ENCODE data around the gene CYB561A3.

Gene CYB561A3

GRCh38 chr11:61369372-61370348 is 8.0 kb upstream of the CYB561A3 start:
- no peak for DNase-seq (ENCODE audit: low spot score)

- no peak for DNase-seq (ENCODE audit: low spot score)
These were observed 7.0 kb upstream of the CYB561A3 start for GRCh38 chr11:61368646-61369045.

- no peak for DNase-seq (ENCODE audit: low spot score)
These were observed 5.7 kb upstream of the CYB561A3 start for GRCh38 chr11:61367406-61367805.

GRCh38 chr11:61364012-61364675 is 2.5 kb upstream of the CYB561A3 start:
- no peak for DNase-seq (ENCODE audit: low spot score)

GRCh38 chr11:61362542-61362875 is 827 bp upstream of the CYB561A3 start:
- no peak for DNase-seq (ENCODE audit: low spot score)

GRCh38 chr11:61361237-61361740 is 393 bp downstream of the CYB561A3 start:
- no peak for DNase-seq (ENCODE audit: low spot score)

GRCh38 chr11:61359516-61359915 is 2.2 kb downstream of the CYB561A3 start:
- no peak for DNase-seq (ENCODE audit: low spot score)

- no peak for DNase-seq (ENCODE audit: low spot score)
These were observed 3.1 kb downstream of the CYB561A3 start for GRCh38 chr11:61358566-61358965.

GRCh38 chr11:61357894-61358239 is 3.8 kb downstream of the CYB561A3 start:
- no peak for DNase-seq (ENCODE audit: low spot score)

GRCh38 chr11:61357233-61357893 is 4.3 kb downstream of the CYB561A3 start:
- no peak for DNase-seq (ENCODE audit: low spot score)

- DNase-seq (ENCODE audit: low spot score), result no peak
These were observed 5.0 kb downstream of the CYB561A3 start for GRCh38 chr11:61356706-61357105.

- no peak for DNase-seq (ENCODE audit: low spot score)
These were observed 7.5 kb downstream of the CYB561A3 start for GRCh38 chr11:61354208-61354607.

GRCh38 chr11:61353131-61354067 is 8.3 kb downstream of the CYB561A3 start:
- DNase-seq (ENCODE audit: low spot score), result no peak

- no peak for DNase-seq (ENCODE audit: low spot score)
These were observed 9.6 kb downstream of the CYB561A3 start for GRCh38 chr11:61352038-61352437.

GRCh38 chr11:61350803-61351202 is 10.9 kb downstream of the CYB561A3 start:
- no peak for DNase-seq (ENCODE audit: low spot score)

GRCh38 chr11:61350336-61350735 is 11.3 kb downstream of the CYB561A3 start:
- no peak for DNase-seq (ENCODE audit: low spot score)

- no peak for DNase-seq (ENCODE audit: low spot score)
These were observed 11.8 kb downstream of the CYB561A3 start for GRCh38 chr11:61349916-61350315.

GRCh38 chr11:61349189-61349751 is 12.4 kb downstream of the CYB561A3 start:
- DNase-seq (ENCODE audit: low spot score), result no peak

GRCh38 chr11:61347916-61348461 is 13.7 kb downstream of the CYB561A3 start:
- DNase-seq (ENCODE audit: low spot score), result no peak

GRCh38 chr11:61345954-61346843 is 15.5 kb downstream of the CYB561A3 start:
- no peak for DNase-seq (ENCODE audit: low spot score)

All from CD4-positive, alpha-beta T cell treated with Interleukin-2 at 100 ng/mL for 4 hours (primary cell).